GM12872 (cell line): ENCODE measurements around the gene DPY30.

Source experiments
- TF ChIP-seq, protein P1 (sequence below): IDR thresholded peaks from 3 replicates; pipeline ENCODE4 v1.5.1; 2011; ENCODE audit warnings: low read depth, mild to moderate bottlenecking, low read length, moderate library complexity; ENCODE audit not compliant: insufficient read depth

The DPY30 gene

DNA sequence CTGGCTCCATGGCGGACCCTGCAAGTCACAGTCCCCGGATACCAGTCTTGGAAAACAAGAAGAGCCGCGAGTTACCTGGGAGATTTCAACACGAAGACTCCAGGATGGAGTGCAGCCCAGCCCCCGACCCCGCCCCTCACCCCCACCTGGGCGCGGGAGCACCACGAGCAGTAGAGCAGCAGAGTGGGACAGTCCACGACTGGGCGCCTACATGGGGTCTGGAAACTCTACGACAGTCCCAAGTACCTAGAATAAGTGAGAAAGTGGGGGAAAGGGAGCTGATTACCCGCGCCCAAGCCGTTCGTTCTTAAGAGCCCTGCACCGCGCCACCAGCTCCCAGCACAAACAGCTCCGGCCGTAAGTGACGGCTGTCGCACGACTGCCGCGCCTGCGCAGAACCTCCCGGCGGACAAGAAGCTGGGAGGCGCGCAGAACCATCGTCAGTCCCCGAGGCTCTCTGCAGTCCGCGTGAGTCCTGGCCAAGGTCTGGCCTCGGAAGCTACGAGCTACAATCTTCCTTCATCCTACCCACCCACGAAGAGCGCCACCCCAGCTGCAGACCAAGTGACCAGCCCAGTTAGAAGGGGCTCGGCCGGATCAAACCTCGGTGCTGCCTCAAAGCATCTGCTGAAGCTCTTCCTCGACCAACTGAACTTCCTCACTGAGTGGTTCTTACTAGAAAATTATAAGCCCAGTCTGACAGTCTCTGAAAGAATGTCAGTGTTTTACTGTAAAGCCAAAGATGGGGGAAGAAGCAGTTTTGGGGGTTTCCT, at the start of gene DPY30:
TSS of gene DPY30 (minus strand) at position 359 of the 773 bp plus-strand sequence. CDS start at position 10, 349 bp downstream.
- TF ChIP-seq, protein P1, sequence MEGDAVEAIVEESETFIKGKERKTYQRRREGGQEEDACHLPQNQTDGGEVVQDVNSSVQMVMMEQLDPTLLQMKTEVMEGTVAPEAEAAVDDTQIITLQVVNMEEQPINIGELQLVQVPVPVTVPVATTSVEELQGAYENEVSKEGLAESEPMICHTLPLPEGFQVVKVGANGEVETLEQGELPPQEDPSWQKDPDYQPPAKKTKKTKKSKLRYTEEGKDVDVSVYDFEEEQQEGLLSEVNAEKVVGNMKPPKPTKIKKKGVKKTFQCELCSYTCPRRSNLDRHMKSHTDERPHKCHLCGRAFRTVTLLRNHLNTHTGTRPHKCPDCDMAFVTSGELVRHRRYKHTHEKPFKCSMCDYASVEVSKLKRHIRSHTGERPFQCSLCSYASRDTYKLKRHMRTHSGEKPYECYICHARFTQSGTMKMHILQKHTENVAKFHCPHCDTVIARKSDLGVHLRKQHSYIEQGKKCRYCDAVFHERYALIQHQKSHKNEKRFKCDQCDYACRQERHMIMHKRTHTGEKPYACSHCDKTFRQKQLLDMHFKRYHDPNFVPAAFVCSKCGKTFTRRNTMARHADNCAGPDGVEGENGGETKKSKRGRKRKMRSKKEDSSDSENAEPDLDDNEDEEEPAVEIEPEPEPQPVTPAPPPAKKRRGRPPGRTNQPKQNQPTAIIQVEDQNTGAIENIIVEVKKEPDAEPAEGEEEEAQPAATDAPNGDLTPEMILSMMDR = no peak

- TF ChIP-seq, protein P1 = no peak
Measured at GRCh38 chr2:32074134-32074506, 34.5 kb upstream of the DPY30 start.

DNA sequence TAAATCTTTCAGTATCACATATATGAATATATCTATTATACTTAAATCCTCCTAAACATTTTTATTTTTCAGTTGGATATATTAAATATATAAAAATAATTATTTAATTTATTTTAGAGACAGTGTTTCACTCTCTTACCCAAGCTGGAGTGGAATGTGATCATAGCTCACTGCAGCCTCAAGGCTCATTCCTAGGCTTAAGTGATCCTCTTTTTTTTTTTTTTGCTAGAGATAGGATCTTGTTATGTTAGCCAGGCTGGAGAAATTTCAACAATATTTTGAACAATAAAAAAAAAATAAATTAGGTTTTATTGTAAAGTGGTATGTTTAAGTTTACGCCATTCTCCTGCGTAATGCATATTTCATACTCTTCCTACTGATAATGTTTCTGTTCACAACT, 27.9 kb upstream of the DPY30 start:
- TF ChIP-seq, protein P1 = no peak

- TF ChIP-seq, protein P1 = no peak
Measured at GRCh38 chr2:32064713-32065112, 25.1 kb upstream of the DPY30 start.

- TF ChIP-seq, protein P1 = no peak
Measured at GRCh38 chr2:32064021-32064601, 24.5 kb upstream of the DPY30 start.

GRCh38 chr2:32063310-32064020, 23.9 kb upstream of the DPY30 start, which contains the start of gene SPAST:
TSS of gene SPAST (plus strand) at chr2:32063556. CDS start at chr2:32063832, 276 bp downstream.
- TF ChIP-seq, protein P1 = peak; percentile 34; the same call in 2 of the 3 replicates

- TF ChIP-seq, protein P1 = no peak
Measured at GRCh38 chr2:32061973-32062861, 22.6 kb upstream of the DPY30 start.
